Renal cortex interstitium (tissue), 11 donors: ENCODE data around the gene PAX2. TPM values are rescaled to one million over a fixed set of nuclear protein-coding genes. Genes with fewer than 3 reads are reported as not detected.

ENCODE experiments used
- DNase-seq, 11 donors: peaks; one replicate each; pipeline ENCODE4 v3.0.0-alpha.2; 2013; ENCODE audit warnings: low read depth in 9 of 11, low spot score in 4 of 11; ENCODE audit errors: extremely low read depth in 1 of 11
- polyA plus RNA-seq, 3 donors: library from polyadenylated mRNA; unstranded; fragments of 120-200 nt; gene quantifications; one replicate each; pipeline ENCODE4 v1.2.1, GENCODE V29; 2013; ENCODE audit not compliant: insufficient read length in 3 of 3

PAX2 gene
- polyA plus RNA-seq, 3 donors = 174 to 255 (median 188) TPM

DNA sequence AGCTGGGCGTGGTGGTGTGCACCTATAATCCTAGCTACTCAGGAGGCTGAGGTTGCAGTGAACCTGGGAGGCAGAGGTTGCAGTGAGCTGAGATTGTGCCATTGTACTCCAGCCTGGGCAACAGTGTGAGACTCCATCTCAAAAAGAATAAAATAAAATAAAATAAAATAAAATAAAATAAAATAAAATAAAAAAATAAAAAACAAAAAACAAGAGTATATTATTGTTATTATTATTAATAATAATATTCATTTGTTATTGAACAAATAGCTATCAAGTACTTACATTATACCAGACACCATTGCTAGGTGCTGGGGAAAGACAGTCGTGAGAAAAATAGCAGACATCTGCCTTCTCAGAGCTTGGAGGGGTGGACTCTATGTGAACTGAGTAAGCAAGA, 24.1 kb downstream of the PAX2 start:
- no peak for DNase-seq

DNA sequence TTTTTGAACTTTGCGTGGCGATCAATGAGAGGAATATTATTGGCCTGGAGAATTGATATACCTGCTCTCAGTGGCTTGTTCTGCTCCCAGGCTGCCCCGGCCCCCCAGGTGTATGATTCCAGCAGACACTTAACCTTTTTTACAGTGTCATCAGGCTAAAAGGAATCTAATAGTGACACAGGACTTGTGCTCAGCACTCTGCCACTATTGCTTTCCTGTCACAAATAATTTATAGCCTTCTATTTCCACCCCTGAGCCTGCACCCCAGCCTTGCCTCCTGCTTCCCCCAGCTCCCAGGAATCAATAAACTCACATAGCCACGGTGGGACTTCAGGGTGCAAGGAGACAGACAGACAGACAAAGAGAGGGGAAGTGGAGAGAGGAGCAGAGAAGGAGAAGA, 28.3 kb downstream of the PAX2 start:
- no peak for DNase-seq

DNA sequence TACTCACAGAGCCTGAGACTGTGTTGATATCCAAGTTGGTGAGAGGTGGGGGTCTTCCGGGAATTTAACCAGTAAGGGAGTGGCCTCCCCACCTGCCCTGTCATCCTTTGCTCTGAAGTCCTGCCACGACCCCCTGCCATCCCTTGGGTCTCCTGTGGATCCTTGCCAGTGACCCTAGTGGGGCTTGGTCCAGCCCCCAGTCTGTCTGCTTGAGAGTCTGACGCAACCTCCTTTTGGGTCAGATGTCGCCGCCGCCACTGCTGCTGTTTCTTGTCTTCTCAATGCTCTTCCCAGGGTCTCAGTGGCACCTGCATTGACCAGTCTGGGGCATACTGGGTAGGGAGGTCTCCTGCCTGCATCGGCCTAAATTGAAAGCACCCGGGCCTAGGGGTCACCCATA, 28.8 kb downstream of the PAX2 start:
- DNase-seq = no peak

DNA sequence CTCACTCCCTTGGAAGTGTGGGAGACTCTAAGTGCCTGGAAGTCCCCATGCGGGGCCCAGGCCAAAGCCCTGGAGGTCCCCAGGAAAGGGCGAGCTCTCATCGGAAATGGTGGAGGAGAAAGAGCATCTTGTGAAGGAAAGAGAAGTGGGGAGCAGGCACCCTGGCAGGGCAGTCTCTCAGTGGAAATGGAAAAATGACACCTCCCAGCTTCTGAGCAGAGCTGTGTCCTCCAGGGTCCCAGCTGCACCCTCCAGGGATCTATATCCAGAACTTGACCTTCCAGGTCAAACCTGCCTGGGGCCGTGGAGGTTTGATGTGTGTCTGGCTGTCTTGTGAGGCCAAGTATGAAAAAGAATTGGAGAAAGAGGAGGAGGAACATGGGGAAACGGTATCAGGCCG, 29.5 kb downstream of the PAX2 start:
- no peak for DNase-seq

DNA sequence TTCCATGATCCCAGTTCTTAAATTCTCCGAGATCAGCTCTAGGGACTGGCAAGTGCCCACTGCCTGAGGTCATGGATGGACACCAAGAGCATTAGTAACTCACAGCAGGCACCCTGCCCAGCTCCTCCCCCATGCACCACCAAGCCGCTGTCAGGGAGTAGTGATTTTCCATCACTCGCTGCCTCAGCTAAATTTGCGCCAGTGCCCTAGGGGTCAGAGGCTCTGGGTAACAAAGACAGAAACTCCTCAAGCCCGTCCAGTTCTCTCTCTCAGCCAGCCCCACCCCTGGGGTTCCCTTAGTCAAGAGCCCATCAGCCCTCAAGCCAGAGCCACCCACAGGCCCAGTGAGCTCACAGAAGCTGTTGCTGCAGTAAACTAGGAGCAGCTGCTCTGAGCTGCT, 30.0 kb downstream of the PAX2 start:
- DNase-seq = no peak

DNA sequence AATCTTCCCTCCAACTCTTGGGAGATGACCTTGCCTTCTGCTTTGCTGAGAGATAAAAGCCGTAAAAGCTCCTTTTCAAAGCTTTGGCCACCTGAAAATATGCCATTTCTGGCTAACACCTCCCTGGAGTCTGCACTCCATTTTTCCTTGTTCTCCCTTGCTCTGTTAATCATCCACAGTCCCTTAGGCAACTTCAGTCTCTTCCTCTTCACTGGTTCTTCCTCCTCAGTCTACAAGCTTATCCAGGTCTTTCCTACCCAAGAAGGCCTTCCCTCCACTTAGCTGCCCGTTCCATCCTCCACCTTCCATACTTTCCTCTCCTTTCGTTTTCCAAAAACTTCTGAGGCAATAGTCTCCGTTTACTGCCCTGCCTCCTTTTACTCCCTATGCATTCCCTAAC, 30.5 kb downstream of the PAX2 start:
- DNase-seq = no peak

DNA sequence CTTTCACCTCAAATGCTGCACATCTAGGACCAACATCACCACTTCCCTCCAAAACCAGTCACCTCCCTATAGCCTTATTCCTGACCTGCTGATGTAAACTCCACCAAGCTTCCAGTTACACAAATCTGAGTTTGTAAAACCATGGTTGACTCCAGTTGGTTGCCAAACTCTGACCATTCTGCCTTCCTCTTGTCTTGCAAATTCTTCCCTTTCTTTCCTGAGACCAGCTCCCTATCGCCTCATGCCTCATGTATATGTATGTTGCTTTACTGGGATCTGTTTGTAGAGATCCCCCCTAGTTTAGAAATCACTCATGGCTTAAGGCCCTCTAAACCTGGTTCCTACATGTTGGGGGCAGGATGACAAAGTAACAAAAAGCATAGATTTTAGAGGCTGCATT, 31.3 kb downstream of the PAX2 start:
- DNase-seq = no peak

DNA sequence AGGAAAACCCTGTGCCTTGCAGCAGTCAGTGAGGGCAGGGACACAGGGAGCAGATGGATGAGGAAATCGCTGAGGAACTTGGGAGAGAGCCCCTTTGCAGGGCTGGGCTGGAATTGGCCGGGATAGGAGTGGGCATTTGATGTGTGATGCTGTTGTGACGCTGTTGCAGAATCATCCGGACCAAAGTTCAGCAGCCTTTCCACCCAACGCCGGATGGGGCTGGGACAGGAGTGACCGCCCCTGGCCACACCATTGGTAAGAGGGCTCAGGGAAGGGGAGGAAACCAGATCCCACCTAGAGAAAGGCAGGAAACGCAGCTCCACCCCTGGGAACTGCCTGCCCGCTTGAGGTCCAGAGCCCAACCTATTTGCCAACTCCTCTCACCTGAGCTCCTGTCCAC, 33.9 kb downstream of the PAX2 start:
- DNase-seq = no peak

DNA sequence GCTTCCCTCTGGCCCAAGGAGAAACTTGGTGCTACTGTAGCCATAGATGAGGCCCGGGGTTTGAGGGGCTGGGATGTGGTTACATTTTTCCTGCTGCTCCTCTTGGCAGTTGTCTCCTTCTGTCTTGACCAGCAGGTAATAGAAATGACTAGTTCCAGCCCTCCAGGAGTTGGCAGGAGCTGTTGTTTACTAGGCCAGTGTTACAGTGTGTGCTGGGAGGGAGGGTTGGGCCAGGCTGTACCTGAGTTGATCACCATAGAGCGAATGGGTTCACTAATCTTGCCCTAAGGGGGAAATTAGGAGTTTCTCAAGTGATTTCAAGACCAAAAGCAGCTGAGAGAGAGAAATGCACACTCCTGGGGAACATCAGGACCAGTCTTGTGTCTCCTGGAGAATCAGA, 34.9 kb downstream of the PAX2 start:
- DNase-seq = no peak

DNA sequence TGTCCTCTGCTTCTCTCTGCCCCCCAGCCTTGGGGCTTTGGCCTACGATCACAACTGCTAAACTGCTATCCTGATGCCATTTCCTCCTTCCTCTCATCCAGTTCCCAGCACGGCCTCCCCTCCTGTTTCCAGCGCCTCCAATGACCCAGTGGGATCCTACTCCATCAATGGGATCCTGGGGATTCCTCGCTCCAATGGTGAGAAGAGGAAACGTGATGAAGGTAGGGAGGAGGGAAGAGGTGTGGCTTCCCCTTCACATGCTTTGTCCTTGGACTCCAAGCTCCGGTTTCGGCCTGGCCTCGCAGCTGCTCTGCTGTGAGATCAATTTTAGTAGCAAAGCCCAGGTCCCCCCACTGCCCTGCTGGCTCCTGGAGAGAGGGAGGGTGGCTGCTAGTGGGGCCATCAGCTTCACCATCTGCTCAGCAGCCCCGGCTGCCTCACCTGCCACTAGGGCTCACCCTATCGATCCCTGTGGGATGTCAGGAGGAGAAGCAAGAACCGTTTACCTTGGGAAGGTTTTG, 35.8 kb downstream of the PAX2 start:
- no peak for DNase-seq

DNA sequence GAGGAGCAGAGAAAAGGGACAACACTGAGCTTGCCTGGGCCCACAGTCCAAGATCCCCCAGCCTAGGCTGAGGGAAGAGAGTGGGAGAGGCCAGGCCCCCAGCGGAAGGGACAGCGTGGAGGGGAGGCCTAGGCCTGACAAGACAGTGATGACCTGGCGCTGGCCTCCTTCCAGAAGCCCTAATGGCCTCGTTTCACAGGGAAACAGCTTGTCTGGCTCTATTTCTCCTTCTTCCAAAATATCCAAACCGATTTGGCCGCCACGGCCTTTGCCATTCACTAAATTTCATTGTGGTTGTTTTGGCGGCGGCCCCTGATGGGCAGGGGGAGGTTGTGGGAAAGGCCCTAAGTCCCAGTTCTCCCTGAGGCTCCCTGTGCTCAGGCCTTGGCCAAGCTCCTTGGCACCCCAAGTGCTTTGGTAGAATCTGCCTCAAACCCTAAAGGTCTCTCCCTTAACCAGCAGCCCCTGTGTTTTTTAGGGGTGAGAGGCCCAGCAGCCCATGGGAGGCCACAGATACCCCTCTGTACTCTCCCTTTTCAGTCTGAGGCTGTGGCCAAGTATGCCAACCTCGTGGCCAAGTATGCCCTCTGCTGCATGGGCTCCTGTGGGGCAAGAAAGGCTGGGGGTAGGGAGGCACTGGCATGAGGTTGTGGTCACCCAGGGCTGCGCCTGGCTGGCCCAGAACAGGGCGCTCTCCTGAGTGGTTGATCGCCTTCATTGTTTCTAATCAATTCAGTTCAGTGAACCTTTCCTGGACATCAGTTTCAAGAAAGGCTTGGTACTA, 37.3 kb downstream of the PAX2 start:
- no peak for DNase-seq

DNA sequence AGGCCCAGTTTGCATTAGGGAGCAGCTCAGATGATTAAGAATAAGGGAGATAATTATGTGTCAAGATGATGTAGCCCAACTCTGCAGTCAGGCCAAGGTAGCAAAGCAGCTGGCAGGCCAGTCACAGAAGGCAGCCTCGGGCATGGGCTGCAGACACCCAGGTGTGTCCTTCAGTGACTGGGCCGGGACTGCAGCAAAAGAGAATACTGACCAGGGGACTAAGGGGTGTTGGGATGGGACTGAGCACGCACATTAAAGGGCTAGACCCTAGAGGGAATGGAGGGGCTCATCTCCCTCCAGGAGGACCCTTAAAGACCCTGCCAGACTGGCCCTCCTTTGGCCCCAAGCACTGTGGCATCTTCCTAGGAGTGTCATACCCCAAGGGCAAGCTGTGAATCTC, 38.7 kb downstream of the PAX2 start:
- no peak for DNase-seq

DNA sequence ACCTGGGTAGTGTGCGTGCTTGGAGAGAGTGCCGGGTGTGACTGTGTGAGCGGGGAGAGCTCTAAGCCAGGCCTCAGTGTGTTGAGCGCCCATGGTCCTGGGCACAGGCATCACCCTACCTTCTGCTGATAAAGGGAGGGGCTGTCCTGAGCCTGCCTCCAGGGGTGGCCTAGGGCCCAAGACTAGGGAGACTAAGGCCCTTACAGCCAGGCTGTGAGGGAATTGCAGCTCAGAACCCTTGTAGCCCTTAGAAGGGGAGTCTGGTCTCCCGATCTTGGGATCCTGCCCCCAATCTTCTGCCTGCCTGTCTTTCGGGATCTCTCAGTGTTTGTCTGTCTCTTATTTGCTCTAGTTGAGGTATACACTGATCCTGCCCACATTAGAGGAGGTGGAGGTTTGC, 41.2 kb downstream of the PAX2 start:
- no peak for DNase-seq

DNA sequence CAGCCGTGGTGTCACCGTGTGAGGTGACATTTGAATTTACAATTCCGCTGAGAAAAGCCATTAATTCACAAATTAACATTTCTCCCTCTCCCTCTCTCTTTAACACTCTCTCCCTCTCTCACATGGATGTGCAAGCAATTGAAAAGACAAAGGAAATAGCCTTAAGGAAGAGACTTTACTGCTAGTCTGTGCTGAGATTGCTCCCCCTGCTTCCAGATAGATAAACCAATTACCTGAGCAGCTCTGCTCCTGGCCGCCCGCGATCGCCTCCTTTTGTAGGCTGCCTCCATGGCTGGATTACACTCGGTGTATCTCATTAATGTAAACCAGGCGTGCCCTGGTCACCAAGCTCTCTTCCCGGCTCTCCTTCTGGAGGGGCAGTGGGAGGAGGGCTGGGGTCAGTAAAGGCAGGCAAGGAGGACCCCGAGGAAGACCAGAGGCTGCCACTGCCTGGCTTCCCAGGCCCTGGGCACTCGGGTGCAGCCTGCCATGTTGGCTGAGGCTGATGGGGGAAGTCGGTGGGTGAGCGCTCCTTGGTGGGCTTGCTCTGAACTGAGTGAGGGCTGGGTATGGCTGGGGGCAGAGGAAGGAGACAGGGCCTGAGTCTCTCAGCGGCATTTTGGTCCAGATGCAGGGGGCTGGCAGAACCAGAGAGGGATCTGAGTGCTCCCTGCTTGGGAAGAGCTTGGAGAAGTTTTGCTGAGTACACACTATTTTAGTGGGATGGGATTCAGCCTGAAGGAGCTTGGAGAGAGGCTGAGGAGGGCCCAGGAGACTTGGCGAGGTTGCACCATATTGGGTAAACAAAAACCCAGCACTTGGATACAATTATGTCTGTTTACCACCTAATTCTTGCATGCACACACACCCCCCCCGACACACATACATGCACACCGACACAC, 42.9 kb downstream of the PAX2 start:
- DNase-seq = no peak

DNA sequence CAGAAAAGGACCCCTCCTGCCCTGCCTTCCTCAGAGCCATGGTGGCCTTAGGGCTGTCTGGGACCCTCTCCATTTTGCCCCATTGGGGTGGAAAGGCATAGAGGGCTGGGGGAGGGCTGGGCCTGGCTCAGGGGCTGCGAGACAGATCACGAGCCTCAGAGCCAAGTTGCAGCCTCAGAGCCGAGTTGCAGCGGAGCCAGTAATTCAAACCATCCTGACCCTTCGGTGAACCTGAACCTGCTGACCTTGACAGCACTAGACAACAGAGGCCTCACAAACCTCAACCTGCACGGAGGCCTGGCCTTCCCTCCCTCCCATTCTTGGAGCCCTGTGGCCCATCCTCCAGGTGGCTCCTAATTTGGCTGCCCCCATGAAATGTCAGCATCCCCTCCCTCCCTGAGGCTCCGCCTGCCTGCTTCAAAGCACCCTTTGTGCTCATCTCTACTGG, 45.4 kb downstream of the PAX2 start:
- peak in 7 of 11 donors; percentile 39 to 62 (median 47) for DNase-seq

DNA sequence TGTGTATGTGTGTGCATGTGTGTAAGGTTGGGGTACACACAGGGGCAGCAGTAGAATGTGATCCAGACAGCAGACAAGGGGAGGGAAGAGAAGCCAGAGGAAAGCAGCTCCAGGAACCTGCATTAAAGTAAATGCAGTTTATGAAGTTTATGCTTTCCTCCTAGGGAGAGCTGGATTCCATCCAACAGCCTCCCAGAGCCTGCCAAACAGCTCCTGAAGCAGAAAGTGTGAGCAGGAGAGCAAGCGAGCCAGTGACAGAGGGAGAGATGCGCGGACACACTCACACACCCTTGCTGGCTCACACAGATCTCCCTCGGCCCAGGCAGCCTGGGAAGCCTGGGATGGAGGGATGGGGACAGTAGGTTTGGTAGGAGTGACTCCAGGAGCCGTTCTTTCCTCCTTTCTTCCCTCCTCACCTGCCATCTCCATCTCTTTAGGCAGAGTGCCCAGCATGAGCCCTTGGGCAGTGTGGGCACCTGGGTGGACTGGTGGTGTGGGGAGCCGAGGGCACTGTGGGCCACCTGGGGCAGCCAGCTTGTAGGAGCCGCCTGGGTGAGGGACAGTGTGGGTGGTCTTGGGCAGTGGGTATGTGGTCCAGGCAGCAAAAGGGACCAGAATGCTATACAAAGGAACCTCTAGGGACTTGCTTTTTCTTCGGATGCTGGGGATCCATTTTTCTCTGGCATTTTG, 46.1 kb downstream of the PAX2 start:
- DNase-seq = no peak

DNA sequence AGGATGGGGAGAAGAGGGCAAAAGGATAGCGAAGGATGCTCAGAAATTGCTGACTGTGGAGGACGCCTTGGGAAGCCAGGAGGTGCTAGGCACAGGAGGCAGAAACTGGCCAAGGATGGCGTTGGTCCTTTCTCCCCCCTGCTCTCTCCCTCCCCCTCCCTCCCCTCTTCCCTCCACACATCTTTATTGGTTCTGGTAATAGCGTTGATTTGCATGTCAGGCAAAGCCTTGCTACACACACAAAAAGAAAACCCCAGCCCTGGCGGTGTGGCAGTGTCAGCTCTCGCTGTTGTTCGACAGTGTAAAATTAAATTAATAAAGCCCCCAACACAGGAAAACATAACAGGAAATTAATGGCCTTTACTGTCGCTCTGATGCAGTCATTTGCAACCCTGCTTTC, 47.2 kb downstream of the PAX2 start:
- DNase-seq = no peak

DNA sequence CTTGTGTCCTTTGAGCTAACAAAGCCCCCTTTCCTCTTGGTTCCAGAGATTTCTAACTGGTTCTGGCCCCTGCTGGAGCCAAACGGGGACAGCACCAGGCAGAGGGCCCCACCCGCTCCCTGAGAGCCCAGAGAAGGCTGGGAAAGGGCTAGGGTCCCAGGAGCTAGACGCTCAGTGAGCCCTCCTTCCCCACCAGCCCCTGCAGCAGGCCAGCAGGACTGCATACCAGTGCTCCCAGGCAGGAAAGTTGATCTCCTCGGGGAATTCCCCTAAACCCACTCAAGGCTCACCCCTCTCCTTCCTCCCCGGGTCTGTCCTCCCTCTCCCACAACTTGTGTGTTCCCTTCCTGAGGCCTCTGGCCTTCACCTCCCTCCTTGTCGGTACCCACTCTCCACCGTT, 47.7 kb downstream of the PAX2 start:
- no peak for DNase-seq

DNA sequence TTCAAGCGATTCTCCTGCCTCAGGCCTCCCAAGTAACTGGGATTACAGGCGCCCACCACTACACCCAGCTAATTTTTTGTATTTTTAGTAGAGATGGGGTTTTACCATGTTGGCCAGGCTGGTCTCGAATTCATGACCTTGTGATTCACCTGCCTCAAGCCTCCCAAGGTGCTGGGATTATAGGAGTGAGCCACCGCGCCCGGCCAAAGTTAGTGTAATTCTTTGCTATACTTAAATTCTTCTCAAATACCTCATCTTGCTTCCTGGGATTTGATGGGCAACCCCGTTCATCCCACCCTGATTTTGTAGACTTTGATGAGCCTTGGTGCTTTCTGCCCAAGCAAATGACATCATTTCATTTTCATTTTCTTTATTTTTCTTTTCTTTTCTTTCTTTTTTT, 54.5 kb downstream of the PAX2 start:
- no peak for DNase-seq

DNA sequence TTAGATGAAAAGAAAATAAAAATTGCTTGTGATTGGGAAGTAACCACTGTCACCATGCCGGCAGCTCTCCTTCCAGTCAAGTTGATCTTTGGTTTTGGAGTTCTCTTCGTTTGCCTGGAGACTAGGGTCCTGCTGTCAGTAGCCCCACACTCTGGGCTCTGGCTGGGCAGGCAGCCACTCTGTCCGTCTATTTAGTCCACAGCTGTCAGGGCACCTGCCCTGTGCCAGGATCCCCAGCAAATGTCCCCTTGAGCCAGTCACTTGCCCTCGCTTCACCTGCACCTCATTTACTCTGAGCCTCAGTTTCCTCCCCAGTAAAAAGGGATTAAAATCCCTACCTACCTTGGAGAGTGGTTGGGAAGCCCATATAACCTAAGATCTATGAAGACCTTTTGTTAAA, 55.5 kb downstream of the PAX2 start:
- DNase-seq = no peak
